Neural progenitor cell (in vitro differentiated cells): ENCODE results near the gene SLC5A5. TPM values are rescaled to one million over a fixed set of nuclear protein-coding genes. Genes with fewer than 3 reads are reported as not detected.

ENCODE experiments used
- DNase-seq: peaks from one replicate; pipeline ENCODE4 v3.0.0-alpha.2; 2016; ENCODE audit warnings: low spot score
- H2AFZ ChIP-seq: fragments of 200-600 bp; sonication (generic); replicated peaks from 2 replicates; pipeline ENCODE4 v1.6.1; 2016; ENCODE audit warnings: antibody characterized with exemption
- H3F3A ChIP-seq: fragments of 200-600 bp; sonication (generic); 2 replicates; pipeline ENCODE4 v1.6.1; 2016; ENCODE audit warnings: antibody characterized with exemption, low read depth
- H3K27ac ChIP-seq: fragments of 200-600 bp; sonication (generic); 2 replicates; pipeline ENCODE4 v1.5.1; 2016; ENCODE audit warnings: mild to moderate bottlenecking
- H3K27me3 ChIP-seq: fragments of 200-600 bp; sonication (generic); 2 replicates; pipeline ENCODE4 v1.6.1; 2016; ENCODE audit warnings: mild to moderate bottlenecking, moderate library complexity
- H3K36me3 ChIP-seq: fragments of 200-600 bp; sonication (generic); 2 replicates; pipeline ENCODE4 v1.5.1; 2016
- H3K4me1 ChIP-seq: fragments of 200-600 bp; sonication (generic); 2 replicates; pipeline ENCODE4 v1.6.1; 2016; ENCODE audit warnings: mixed run types
- H3K4me2 ChIP-seq: fragments of 200-600 bp; sonication (generic); 2 replicates; pipeline ENCODE4 v1.6.1; 2016
- H3K4me3 ChIP-seq: fragments of 200-600 bp; sonication (generic); 2 replicates; pipeline ENCODE4 v1.5.1; 2016
- H3K79me2 ChIP-seq: fragments of 200-600 bp; sonication (generic); 2 replicates; pipeline ENCODE4 v1.6.1; 2016; ENCODE audit warnings: low read depth
- H3K9ac ChIP-seq: fragments of 200-600 bp; sonication (generic); 2 replicates; pipeline ENCODE4 v1.6.1; 2016
- H3K9me3 ChIP-seq: fragments of 200-600 bp; sonication (generic); 2 replicates; pipeline ENCODE4 v1.5.1; 2016; ENCODE audit warnings: low read depth
- H4K20me1 ChIP-seq: fragments of 200-600 bp; sonication (generic); 2 replicates; pipeline ENCODE4 v1.6.1; 2016; ENCODE audit warnings: low read depth
- H3K27ac Mint-ChIP-seq: 3 replicates; pipeline ENCODE4 v1.8.0; 2021; ENCODE audit warnings: mixed read lengths
- H3K27me3 Mint-ChIP-seq: 2 replicates; pipeline ENCODE4 v1.8.0; 2022; ENCODE audit warnings: low read depth, mild to moderate bottlenecking, inconsistent platforms, moderate library complexity, mixed read lengths; ENCODE audit not compliant: insufficient read depth
- H3K36me3 Mint-ChIP-seq: 3 replicates; pipeline ENCODE4 v1.8.0; 2021; ENCODE audit warnings: mixed read lengths
- H3K4me1 Mint-ChIP-seq: 3 replicates; pipeline ENCODE4 v1.8.0; 2021; ENCODE audit warnings: mixed read lengths
- H3K4me3 Mint-ChIP-seq: 3 replicates; pipeline ENCODE4 v1.8.0; 2021; ENCODE audit warnings: mild to moderate bottlenecking, moderate library complexity, mixed read lengths
- H3K9me3 Mint-ChIP-seq: 3 replicates; pipeline ENCODE4 v1.8.0; 2020; ENCODE audit warnings: mixed read lengths
- CTCF ChIP-seq: fragments of 200-600 bp; sonication (generic); IDR thresholded peaks from 2 replicates; pipeline ENCODE4 v1.5.1; 2017; ENCODE audit warnings: antibody characterized with exemption, mild to moderate bottlenecking
- EZH2 ChIP-seq: fragments of 200-600 bp; sonication (generic); IDR thresholded peaks from 2 replicates; pipeline ENCODE4 v1.6.1; 2017; ENCODE audit warnings: antibody characterized with exemption, mild to moderate bottlenecking, moderate library complexity
- EZH2phosphoT487 ChIP-seq: fragments of 200-600 bp; sonication (generic); IDR thresholded peaks from 2 replicates; pipeline ENCODE4 v1.6.1; 2017; ENCODE audit warnings: antibody characterized with exemption
- total RNA-seq: library from RNA; depleted of rRNA; stranded (reverse); fragments of >200 nt; gene quantifications from 2 replicates; pipeline ENCODE4 v1.2.3, GENCODE V29; 2015; ENCODE audit warnings: low replicate concordance

SLC5A5 gene
- total RNA-seq, 1 donor from 2014 or later: 0.51 TPM

DNA sequence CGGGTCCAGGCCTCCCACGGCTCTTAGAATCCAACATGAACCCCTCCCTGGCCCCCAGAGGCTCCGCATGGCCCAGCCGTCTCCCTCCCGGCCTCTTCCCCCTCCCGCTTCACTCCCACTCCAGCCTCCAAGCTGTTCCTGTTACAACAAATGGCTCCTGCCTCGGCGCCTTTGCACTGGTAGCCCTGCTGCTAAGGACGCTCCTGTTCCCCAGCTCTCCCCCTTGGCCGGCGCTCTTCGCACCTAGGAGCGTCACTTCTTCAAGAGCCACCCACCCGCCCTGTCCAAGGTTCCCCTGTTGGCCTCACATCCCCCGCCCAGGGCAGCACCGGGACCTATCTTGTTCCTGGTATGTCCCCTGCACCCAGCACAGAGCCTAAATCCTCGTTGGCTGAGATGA is 70.4 kb downstream of the SLC5A5 start:
- peaks cover 12% of the 10 kb centered on the region for H3K4me1 Mint-ChIP-seq
- Histone ChIP-seq H3K9me3 (no peaks in the 10 kb centered on the region), H3K4me3 (no peak overlapping the region), H3F3A (peaks cover 15% of the 10 kb centered on the region), H3K27me3 (no peaks in the 10 kb centered on the region), H3K27ac (no peak overlapping the region), H3K4me2 (no peak overlapping the region), H3K79me2 (no peaks in the 10 kb centered on the region), H3K36me3 (no peaks in the 10 kb centered on the region), H4K20me1 (peaks cover 3% of the 10 kb centered on the region), H2AFZ (no peak overlapping the region), H3K9ac (no peak overlapping the region), H3K4me1 (peaks cover 2% of the 10 kb centered on the region)
- H3K27ac Mint-ChIP-seq: no peak overlapping the region
- peaks cover 10% of the 10 kb centered on the region for H3K27me3 Mint-ChIP-seq
- peaks cover 2% of the 10 kb centered on the region for H3K36me3 Mint-ChIP-seq
- no peak for TF ChIP-seq EZH2
- TF ChIP-seq EZH2phosphoT487: no peak
- no peak for TF ChIP-seq CTCF
- DNase-seq: no peak
- H3K9me3 Mint-ChIP-seq: no peaks in the 10 kb centered on the region
- H3K4me3 Mint-ChIP-seq: no peak overlapping the region

DNA sequence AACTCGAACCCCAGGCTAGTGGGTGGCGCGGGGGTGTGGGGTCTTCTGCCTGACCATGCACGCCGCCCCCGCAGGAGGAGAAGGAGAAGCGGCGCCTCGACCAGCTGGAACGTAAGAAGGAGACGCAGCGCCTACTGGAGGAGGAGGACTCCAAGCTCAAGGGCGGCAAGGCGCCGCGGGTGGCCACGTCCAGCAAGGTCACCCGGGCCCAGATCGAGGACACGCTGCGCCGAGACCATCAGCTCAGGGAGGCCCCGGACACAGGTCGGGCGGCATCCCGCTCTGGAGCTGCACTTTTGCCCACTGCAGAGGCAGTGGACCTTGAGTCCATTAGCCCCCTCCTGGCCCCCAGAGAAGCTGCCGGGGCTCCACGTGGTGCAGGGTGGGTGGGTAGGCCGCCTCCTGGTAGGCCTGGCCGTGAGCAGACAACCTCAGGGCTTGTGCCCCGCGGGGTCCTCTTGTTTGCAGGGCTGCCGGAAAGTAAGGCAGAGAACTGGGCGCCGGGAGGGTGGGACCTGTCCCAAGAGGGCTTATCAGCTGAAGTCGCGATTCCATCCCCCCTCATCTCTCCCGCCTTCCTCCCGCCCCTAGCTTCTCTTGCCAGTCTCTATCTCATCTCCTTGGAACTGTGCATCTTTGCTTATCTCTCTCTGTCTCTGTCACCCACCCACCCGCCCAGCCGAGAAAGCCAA is 71.0 kb downstream of the SLC5A5 start:
- H3K27ac Mint-ChIP-seq: no peak overlapping the region
- no peak overlapping the region for H3K4me2 ChIP-seq
- H3K27me3 Mint-ChIP-seq: peaks cover 9% of the 10 kb centered on the region
- H3K9me3 ChIP-seq: no peaks in the 10 kb centered on the region
- H3K4me3 Mint-ChIP-seq: no peak overlapping the region
- H3K36me3 Mint-ChIP-seq: peaks cover 2% of the 10 kb centered on the region
- no peaks in the 10 kb centered on the region for H3K79me2 ChIP-seq
- H3K36me3 ChIP-seq: no peaks in the 10 kb centered on the region
- no peak overlapping the region for H3K27ac ChIP-seq
- peaks cover 16% of the 10 kb centered on the region for H3K4me1 Mint-ChIP-seq
- no peaks in the 10 kb centered on the region for H3K9me3 Mint-ChIP-seq
- H3F3A ChIP-seq: peaks cover 19% of the 10 kb centered on the region
- H3K27me3 ChIP-seq: no peaks in the 10 kb centered on the region
- DNase-seq: no peak
- H3K4me1 ChIP-seq: peaks cover 5% of the 10 kb centered on the region
- no peak overlapping the region for H2AFZ ChIP-seq
- H3K4me3 ChIP-seq: no peak overlapping the region
- H4K20me1 ChIP-seq: peaks cover 3% of the 10 kb centered on the region
- H3K9ac ChIP-seq: no peak overlapping the region
- no peak for TF ChIP-seq EZH2phosphoT487
- TF ChIP-seq CTCF: no peak
- no peak for TF ChIP-seq EZH2

DNA sequence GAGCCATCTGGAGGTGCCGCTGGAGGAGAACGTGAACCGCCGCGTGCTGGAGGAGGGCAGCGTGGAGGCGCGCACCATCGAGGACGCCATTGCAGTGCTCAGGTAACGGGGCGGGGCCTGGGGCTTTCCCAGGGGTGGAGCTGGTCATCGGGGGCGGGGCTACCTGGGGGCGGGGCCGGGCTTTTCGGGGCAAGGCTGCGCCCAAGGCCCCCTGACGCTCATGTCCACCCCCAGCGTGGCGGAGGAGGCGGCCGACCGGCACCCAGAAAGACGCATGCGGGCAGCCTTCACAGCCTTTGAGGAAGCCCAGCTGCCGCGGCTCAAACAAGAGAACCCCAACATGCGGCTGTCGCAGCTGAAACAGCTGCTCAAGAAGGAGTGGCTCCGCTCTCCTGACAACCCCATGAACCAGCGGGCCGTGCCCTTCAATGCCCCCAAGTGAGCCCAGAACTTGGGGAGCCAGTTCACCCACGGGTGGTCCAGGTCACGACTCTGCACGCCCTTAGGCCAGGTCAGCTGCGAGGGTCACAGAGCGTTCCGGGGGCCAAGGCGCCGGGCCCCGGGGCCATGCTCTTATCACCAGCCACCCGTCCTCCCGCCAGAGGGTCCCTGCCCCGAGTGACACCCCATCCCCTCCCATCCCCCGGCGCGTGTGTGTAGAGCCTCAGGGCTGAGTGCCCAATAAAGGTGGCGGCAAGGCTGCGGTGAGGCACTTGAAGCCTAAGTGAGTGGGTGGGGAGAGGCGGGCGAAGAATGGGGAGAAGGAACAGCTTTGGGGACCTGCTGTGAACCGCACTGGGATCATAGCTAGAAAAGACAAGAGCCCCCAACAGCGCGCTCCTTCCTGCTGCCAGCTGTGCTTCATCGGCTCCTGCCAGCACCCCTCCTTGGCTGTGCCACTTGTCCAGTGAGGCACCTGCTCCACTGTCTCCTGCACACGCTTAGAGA is 71.8 kb downstream of the SLC5A5 start:
- Histone ChIP-seq H3K27me3 (peaks cover 2% of the 10 kb centered on the region), H3K4me2 (no peak overlapping the region), H3K9me3 (no peaks in the 10 kb centered on the region), H3K9ac (no peak overlapping the region), H3K79me2 (no peaks in the 10 kb centered on the region), H2AFZ (no peak overlapping the region), H3F3A (peaks cover 16% of the 10 kb centered on the region), H3K36me3 (no peaks in the 10 kb centered on the region), H3K27ac (no peak overlapping the region), H3K4me1 (peaks cover 6% of the 10 kb centered on the region), H3K4me3 (no peak overlapping the region), H4K20me1 (no peaks in the 10 kb centered on the region)
- H3K4me3 Mint-ChIP-seq: no peak overlapping the region
- no peak overlapping the region for H3K27ac Mint-ChIP-seq
- peaks cover 9% of the 10 kb centered on the region for H3K27me3 Mint-ChIP-seq
- H3K4me1 Mint-ChIP-seq: peaks cover 16% of the 10 kb centered on the region
- H3K36me3 Mint-ChIP-seq: peaks cover 2% of the 10 kb centered on the region
- H3K9me3 Mint-ChIP-seq: no peaks in the 10 kb centered on the region
- TF ChIP-seq EZH2 (no peak), CTCF (no peak), EZH2phosphoT487 (no peak)
- no peak for DNase-seq
